ENCODE results near the gene LAD1. TPM values are rescaled to one million over a fixed set of nuclear protein-coding genes. Genes with fewer than 3 reads are reported as not detected.

The LAD1 gene
- polyA plus RNA-seq, 3 donors = not detected

GRCh38 chr1:201419256-201419655, 20.1 kb upstream of the LAD1 start:
- H3K4me2 ChIP-seq (replicated peaks; ENCODE audit: extremely low read depth, low read length, poor library complexity, severe bottlenecking) = no peak overlapping the region
- no peak overlapping the region for H3K4me3 ChIP-seq (replicated peaks in 1 of 3; ENCODE audit: low read depth in 2 of 3, low read length in 3 of 3)
- intact Hi-C loops (cut with micrococcal nuclease) = no loop called here
- Mint-ChIP-seq H3K4me3 (no peak overlapping the region), H3K27me3 (ENCODE audit: low read depth in 3 of 3) (peaks cover 4 to 9% (median 7%) of the 10 kb centered on the region in 3 donors), H3K9me3 (no peaks in the 10 kb centered on the region), H3K27ac (no peak overlapping the region), H3K36me3 (no peaks in the 10 kb centered on the region), H3K4me1 (no peaks in the 10 kb centered on the region)
- WGBS (ENCODE audit: insufficient coverage) = 100% methylated on average over 3 of the region's 4 CpGs
- H2AFZ ChIP-seq (ENCODE audit: insufficient read depth, low read depth, low read length, poor library complexity, severe bottlenecking) = no peak overlapping the region
- no peaks in the 10 kb centered on the region for H4K20me1 ChIP-seq (ENCODE audit: insufficient read depth, low read length)
- no peaks in the 10 kb centered on the region for H3K79me2 ChIP-seq (ENCODE audit: insufficient read depth, low read length)
- no peaks in the 10 kb centered on the region for H3K36me3 ChIP-seq (replicated peaks in 1 of 2; ENCODE audit: control insufficient read depth in 1 of 2, insufficient read depth in 2 of 2, low read length in 2 of 2)
- no peaks in the 10 kb centered on the region for H3K27me3 ChIP-seq (ENCODE audit: control insufficient read depth in 2 of 2, insufficient read depth in 2 of 2, low read length in 2 of 2)
- TF ChIP-seq CTCF (IDR thresholded peaks at IDR 0.05) = no peak
- no peaks in the 10 kb centered on the region for H3K4me1 ChIP-seq (ENCODE audit: control insufficient read depth in 1 of 2, insufficient read depth in 2 of 2, low read length in 2 of 2)
- DNase-seq = no peak
- no peak overlapping the region for H3K9ac ChIP-seq (ENCODE audit: insufficient read depth, low read length, poor library complexity, severe bottlenecking)
- H3K9me3 ChIP-seq (replicated peaks in 1 of 2; ENCODE audit: control insufficient read depth in 1 of 2, insufficient read depth in 1 of 2, low read length in 2 of 2) = no peaks in the 10 kb centered on the region
- no peak overlapping the region for H3K27ac ChIP-seq (ENCODE audit: low read depth in 1 of 2, low read length in 2 of 2)

DNA sequence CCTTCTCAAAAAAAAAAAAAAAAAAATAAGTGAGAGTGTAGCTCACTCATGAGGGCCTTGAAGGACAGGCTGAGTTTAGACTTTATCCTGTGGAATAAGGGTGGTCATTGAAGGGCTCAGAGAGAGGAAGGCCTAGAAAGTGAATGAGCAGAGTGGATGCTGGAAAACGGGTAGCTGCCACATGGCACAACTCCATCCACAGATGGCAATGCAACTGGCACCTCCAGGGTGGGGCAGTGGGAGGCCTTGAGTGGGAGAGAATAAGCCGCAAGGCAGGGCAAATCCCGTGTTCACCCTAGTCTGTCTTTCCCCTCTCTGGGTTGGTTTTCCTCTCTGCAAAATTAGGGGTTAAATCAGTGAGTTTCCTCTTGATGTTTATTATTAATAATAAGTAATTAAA, 19.3 kb upstream of the LAD1 start:
- H3K27ac ChIP-seq (ENCODE audit: low read depth in 1 of 2, low read length in 2 of 2) = no peak overlapping the region
- H3K79me2 ChIP-seq (ENCODE audit: insufficient read depth, low read length) = no peaks in the 10 kb centered on the region
- H2AFZ ChIP-seq (ENCODE audit: insufficient read depth, low read depth, low read length, poor library complexity, severe bottlenecking) = no peak overlapping the region
- WGBS (ENCODE audit: insufficient coverage) = 100% methylated on average over 1 of the region's 3 CpGs
- TF ChIP-seq CTCF (IDR thresholded peaks at IDR 0.05) = no peak
- H3K4me2 ChIP-seq (replicated peaks; ENCODE audit: extremely low read depth, low read length, poor library complexity, severe bottlenecking) = no peak overlapping the region
- H3K9me3 ChIP-seq (replicated peaks in 1 of 2; ENCODE audit: control insufficient read depth in 1 of 2, insufficient read depth in 1 of 2, low read length in 2 of 2) = no peaks in the 10 kb centered on the region
- Mint-ChIP-seq H3K27ac (no peak overlapping the region), H3K4me1 (no peaks in the 10 kb centered on the region), H3K4me3 (no peak overlapping the region), H3K9me3 (no peaks in the 10 kb centered on the region), H3K27me3 (ENCODE audit: low read depth in 3 of 3) (peaks cover 4 to 9% (median 7%) of the 10 kb centered on the region in 3 donors), H3K36me3 (no peaks in the 10 kb centered on the region)
- intact Hi-C loops (cut with micrococcal nuclease) = no loop called here
- no peaks in the 10 kb centered on the region for H3K4me1 ChIP-seq (ENCODE audit: control insufficient read depth in 1 of 2, insufficient read depth in 2 of 2, low read length in 2 of 2)
- no peaks in the 10 kb centered on the region for H3K27me3 ChIP-seq (ENCODE audit: control insufficient read depth in 2 of 2, insufficient read depth in 2 of 2, low read length in 2 of 2)
- no peaks in the 10 kb centered on the region for H3K36me3 ChIP-seq (replicated peaks in 1 of 2; ENCODE audit: control insufficient read depth in 1 of 2, insufficient read depth in 2 of 2, low read length in 2 of 2)
- H3K9ac ChIP-seq (ENCODE audit: insufficient read depth, low read length, poor library complexity, severe bottlenecking) = no peak overlapping the region
- H4K20me1 ChIP-seq (ENCODE audit: insufficient read depth, low read length) = no peaks in the 10 kb centered on the region
- DNase-seq = no peak
- no peak overlapping the region for H3K4me3 ChIP-seq (replicated peaks in 1 of 3; ENCODE audit: low read depth in 2 of 3, low read length in 3 of 3)

All from CD14-positive monocyte (primary cell).